Midbrain (tissue), 1 donor: ENCODE measurements around the gene TRMT1.

ENCODE experiments used
- DNase-seq: peaks from one replicate; lab custom pipeline; 2025; lab: John Stamatoyannopoulos, UW

TRMT1 gene

GRCh38 chr19:13102416-13102665 lies 14.2 kb downstream of the TRMT1 start:
- DNase-seq: no peak

GRCh38 chr19:13101590-13102415 lies 14.7 kb downstream of the TRMT1 start:
- no peak for DNase-seq

- DNase-seq: no peak
Measured at GRCh38 chr19:13100841-13101589, 15.5 kb downstream of the TRMT1 start.

- DNase-seq: no peak
Measured at GRCh38 chr19:13100031-13100588, 16.4 kb downstream of the TRMT1 start.

- DNase-seq: no peak
Measured at GRCh38 chr19:13099073-13099999, 17.2 kb downstream of the TRMT1 start.

GRCh38 chr19:13098277-13099072 lies 18.1 kb downstream of the TRMT1 start:
- no peak for DNase-seq

GRCh38 chr19:13097463-13098258 lies 18.9 kb downstream of the TRMT1 start:
- DNase-seq: no peak

- DNase-seq: no peak
Measured at GRCh38 chr19:13097033-13097462, 19.5 kb downstream of the TRMT1 start.

- DNase-seq: no peak
Measured at GRCh38 chr19:13095934-13096927, 20.3 kb downstream of the TRMT1 start.

- DNase-seq: no peak
Measured at GRCh38 chr19:13095393-13095784, 21.2 kb downstream of the TRMT1 start.

GRCh38 chr19:13094771-13095392 lies 21.7 kb downstream of the TRMT1 start:
- DNase-seq: no peak

GRCh38 chr19:13094106-13094504 lies 22.4 kb downstream of the TRMT1 start:
- DNase-seq: no peak

- DNase-seq: peak; percentile 84
Measured at GRCh38 chr19:13093407-13094105, 23.0 kb downstream of the TRMT1 start.

GRCh38 chr19:13092606-13093235 lies 23.8 kb downstream of the TRMT1 start:
- no peak for DNase-seq

- no peak for DNase-seq
Measured at GRCh38 chr19:13092158-13092543, 24.4 kb downstream of the TRMT1 start.

- peak; percentile 87 for DNase-seq
Measured at GRCh38 chr19:13091400-13092157, 25.0 kb downstream of the TRMT1 start.
